HepG2 (cell line): ENCODE measurements around the gene C3orf70. TPM values are rescaled to one million over a fixed set of nuclear protein-coding genes. Genes with fewer than 3 reads are reported as not detected.

Experiments
- ATAC-seq: fragments of 200-7000 bp; cut with Tn5 transposase; 3 replicates; pipeline ENCODE4 v1.9.1; 2020; ENCODE audit warnings: mild to moderate bottlenecking, moderate library complexity
- BruUV-seq: library from RNA; stranded (reverse); fragments of 400-500 nt; replicated peaks from 2 replicates; lab custom pipeline; 2021; lab: Mats Ljungman, UMichigan
- CTCF ChIA-PET: fragments of 300-600 bp; formaldehyde crosslinking; extraction: SDS; loops from one replicate; lab custom pipeline; 2021; ENCODE audit warnings: low total read pairs, inconsistent platforms, low intra/inter-chr PET ratio; lab: Yijun Ruan, JAX
- POLR2A ChIA-PET: fragments of 350-600 bp; sonication (Branson Sonifier 250); formaldehyde crosslinking; loops from one replicate; lab custom pipeline; 2020; ENCODE audit warnings: antibody characterized with exemption, inconsistent platforms; lab: Yijun Ruan, JAX
- DNase-seq: peaks from one replicate; pipeline ENCODE4 v3.0.0-alpha.2; 2015; ENCODE audit warnings: low spot score
- FAIRE-seq: peaks from 3 replicates; lab custom pipeline; 2011; peaks lifted over from hg19 to GRCh38; lab: Jason Lieb, UNC
- H2AFZ ChIP-seq: one replicate; pipeline ENCODE4 v1.6.1; 2011; ENCODE audit warnings: low read length, inconsistent platforms
- H3K27ac ChIP-seq: fragments of 300-600 bp; 3 replicates; pipeline ENCODE4 v1.8.0; 2011; ENCODE audit warnings: mixed run types, mild to moderate bottlenecking, mixed read lengths, low read length, inconsistent platforms; ENCODE audit not compliant: insufficient read depth; ENCODE audit errors: extremely low read length
- H3K27me3 ChIP-seq, 2 experiments: fragments of 200-600 bp in 1 of 2; 2 replicates in 1 of 2; 3 replicates in 1 of 2; pipeline versions ENCODE4 v1.6.0 to v1.8.0; 2011; ENCODE audit warnings: low read length in 2 of 2, mild to moderate bottlenecking in 2 of 2, moderate library complexity in 2 of 2, inconsistent platforms in 1 of 2; ENCODE audit not compliant: insufficient read depth in 2 of 2, control insufficient read depth in 1 of 2
- H3K36me3 ChIP-seq, 2 experiments: fragments of 200-600 bp in 1 of 2; replicated peaks in 1 of 2; 2 replicates in 1 of 2; 3 replicates in 1 of 2; pipeline versions ENCODE4 v1.5.1 to v1.8.0; 2011; ENCODE audit warnings: low read length in 2 of 2, inconsistent platforms in 1 of 2; ENCODE audit not compliant: insufficient read depth in 2 of 2, control insufficient read depth in 1 of 2
- H3K4me1 ChIP-seq: 2 replicates; pipeline ENCODE4 v1.5.1; 2012; ENCODE audit warnings: low read length, inconsistent platforms; ENCODE audit not compliant: insufficient read depth
- H3K4me2 ChIP-seq: 2 replicates; pipeline ENCODE4 v1.6.0; 2011; ENCODE audit warnings: low read depth, low read length, inconsistent platforms
- H3K4me3 ChIP-seq, 3 experiments: fragments of 200-600 bp in 1 of 3; sonication (generic), shearing (Covaris generic) in 1 of 3; replicated peaks in 1 of 3; 2 replicates each; pipeline ENCODE4 v1.5.1; 2011 to 2016; ENCODE audit warnings: low read length in 3 of 3, inconsistent platforms in 2 of 3, low read depth in 2 of 3, mild to moderate bottlenecking in 2 of 3, control low read depth in 1 of 3, mixed read lengths in 1 of 3; ENCODE audit not compliant: insufficient read depth in 1 of 3
- H3K79me2 ChIP-seq: one replicate; pipeline ENCODE4 v1.6.1; 2011; ENCODE audit warnings: low read length, inconsistent platforms; ENCODE audit not compliant: insufficient read depth
- H3K9ac ChIP-seq: 2 replicates; pipeline ENCODE4 v1.6.0; 2011; ENCODE audit warnings: mild to moderate bottlenecking, low read depth, low read length, inconsistent platforms; ENCODE audit not compliant: insufficient read depth
- H3K9me3 ChIP-seq: 2 replicates; pipeline ENCODE4 v1.5.1; 2012; ENCODE audit warnings: mild to moderate bottlenecking, low read length
- H4K20me1 ChIP-seq: 2 replicates; pipeline ENCODE4 v1.6.0; 2011; ENCODE audit warnings: inconsistent platforms, mild to moderate bottlenecking, low read length, moderate library complexity; ENCODE audit not compliant: insufficient read depth
- CHD2 ChIP-seq: IDR thresholded peaks from 2 replicates; pipeline ENCODE4 v1.6.1; 2011; ENCODE audit warnings: low read depth, low read length, improper control_type of control experiment
- CREM ChIP-seq, 2 experiments: sonication (generic) in 1 of 2; formaldehyde crosslinking in 1 of 2; IDR thresholded peaks; 2 replicates each; pipeline versions ENCODE4 v1.4.0 to v1.6.1; 2016 to 2020; ENCODE audit warnings: antibody characterized with exemption in 1 of 2, mild to moderate bottlenecking in 1 of 2, missing genetic modification reagents in 1 of 2
- EP300 ChIP-seq, 3 experiments: sonication (generic) in 1 of 3; formaldehyde crosslinking in 1 of 3; IDR thresholded peaks; 2 replicates each; pipeline versions ENCODE4 v1.5.1 to v1.6.1; 2011 to 2020; ENCODE audit warnings: low read depth in 2 of 3, low read length in 2 of 3, borderline replicate concordance in 1 of 3, improper control_type of control experiment in 1 of 3, mild to moderate bottlenecking in 1 of 3, missing genetic modification reagents in 1 of 3, moderate library complexity in 1 of 3
- ISL2 ChIP-seq: sonication (generic); formaldehyde crosslinking; IDR thresholded peaks from 2 replicates; pipeline ENCODE4 v1.5.0; 2020; ENCODE audit warnings: missing genetic modification reagents
- NCOA2 ChIP-seq: sonication (generic); formaldehyde crosslinking; IDR thresholded peaks from 2 replicates; pipeline ENCODE4 v1.8.0; 2022; ENCODE audit warnings: inconsistent platforms
- PHF21A ChIP-seq: sonication (generic); formaldehyde crosslinking; IDR thresholded peaks from 2 replicates; pipeline ENCODE4 v1.5.0; 2020; ENCODE audit warnings: mild to moderate bottlenecking, missing genetic modification reagents
- SAP130 ChIP-seq: IDR thresholded peaks from 2 replicates; pipeline ENCODE4 v1.6.1; 2016; ENCODE audit warnings: low read depth
- SOX6 ChIP-seq, 2 experiments: fragments of 450-650 bp in 1 of 2; sonication (generic) in 1 of 2; formaldehyde crosslinking in 1 of 2; IDR thresholded peaks; 2 replicates each; pipeline versions ENCODE4 v1.4.0 to v1.6.1; 2017 to 2020; ENCODE audit warnings: antibody characterized with exemption in 1 of 2, mild to moderate bottlenecking in 1 of 2, missing genetic modification reagents in 1 of 2
- TCF7 ChIP-seq: sonication (generic); IDR thresholded peaks from 2 replicates; pipeline ENCODE4 v1.6.1; 2016; ENCODE audit warnings: antibody characterized with exemption, low read depth
- ZEB1 ChIP-seq: IDR thresholded peaks from 2 replicates; pipeline ENCODE4 v1.6.1; 2012; ENCODE audit warnings: mild to moderate bottlenecking, low read depth, inconsistent platforms; ENCODE audit not compliant: insufficient replicate concordance
- ZNF234 ChIP-seq: sonication (generic); formaldehyde crosslinking; conservative IDR thresholded peaks from 2 replicates; pipeline ENCODE4 v1.5.1; 2020; ENCODE audit warnings: mild to moderate bottlenecking, missing genetic modification reagents
- WGBS: methylation state at CpG from one replicate; pipeline ENCODE4 v1.1.6; 2017; ENCODE audit warnings: low lambda C conversion rate; 5-methylcytosine and 5-hydroxymethylcytosine counted together
- in situ Hi-C: cut with HindIII; loops from 2 replicates; pipeline ENCODE4 v1.10.0; 2017; ENCODE audit warnings: low pct_unique_long_range_greater_than_20kb; ENCODE audit not compliant: extremely low pct_ligation_motif_present
- intact Hi-C: fragments of 100-400 bp; cut with micrococcal nuclease; formaldehyde crosslinking; loops from one replicate; pipeline ENCODE4 v1.10.0; 2022; ENCODE audit not compliant: unreplicated experiment
- polyA plus RNA-seq, 8 experiments: library from polyadenylated mRNA; depleted of rRNA in 3 of 8; stranded (reverse) in 7 of 8; unstranded in 1 of 8; fragments of >200 nt; fragmentation: Illumina TruSeq in 4 of 8; extraction: Trizol in 4 of 8; gene quantifications; 2 replicates each; pipeline versions ENCODE4 v1.2.1 to v1.2.3, GENCODE V29; 2011 to 2016; ENCODE audit warnings: low read depth in 4 of 8, missing spikeins in 1 of 8, mixed read lengths in 1 of 8; ENCODE audit not compliant: insufficient read depth in 1 of 8
- total RNA-seq, 5 experiments: library from RNA; depleted of rRNA; stranded (reverse); fragments of >200 nt; fragmentation: Illumina TruSeq; extraction: Trizol; gene quantifications; 2 replicates each; pipeline ENCODE4 v1.2.3, GENCODE V29; 2016; ENCODE audit warnings: low read depth in 1 of 5
- TF ChIP-seq, protein P1 (sequence below): sonication (generic); formaldehyde crosslinking; IDR thresholded peaks from 2 replicates; pipeline ENCODE4 v1.4.0; 2020; ENCODE audit warnings: missing genetic modification reagents
- TF ChIP-seq, protein P2 (sequence below), 2 experiments: IDR thresholded peaks; 2 replicates each; pipeline ENCODE4 v1.6.1; 2011 to 2012; ENCODE audit warnings: low read length in 2 of 2, borderline replicate concordance in 1 of 2, low read depth in 1 of 2, mild to moderate bottlenecking in 1 of 2, moderate library complexity in 1 of 2
- TF ChIP-seq, protein P3 (sequence below): sonication (generic); formaldehyde crosslinking; IDR thresholded peaks from 2 replicates; pipeline ENCODE4 v1.4.0; 2020; ENCODE audit warnings: missing genetic modification reagents

Gene C3orf70
- total and polyA plus RNA-seq, 2 of the 13 experiments (the other 11 are each of a cell fraction or from before 2014, with no cell fraction given) = 0.79 to 2.4 TPM

DNA sequence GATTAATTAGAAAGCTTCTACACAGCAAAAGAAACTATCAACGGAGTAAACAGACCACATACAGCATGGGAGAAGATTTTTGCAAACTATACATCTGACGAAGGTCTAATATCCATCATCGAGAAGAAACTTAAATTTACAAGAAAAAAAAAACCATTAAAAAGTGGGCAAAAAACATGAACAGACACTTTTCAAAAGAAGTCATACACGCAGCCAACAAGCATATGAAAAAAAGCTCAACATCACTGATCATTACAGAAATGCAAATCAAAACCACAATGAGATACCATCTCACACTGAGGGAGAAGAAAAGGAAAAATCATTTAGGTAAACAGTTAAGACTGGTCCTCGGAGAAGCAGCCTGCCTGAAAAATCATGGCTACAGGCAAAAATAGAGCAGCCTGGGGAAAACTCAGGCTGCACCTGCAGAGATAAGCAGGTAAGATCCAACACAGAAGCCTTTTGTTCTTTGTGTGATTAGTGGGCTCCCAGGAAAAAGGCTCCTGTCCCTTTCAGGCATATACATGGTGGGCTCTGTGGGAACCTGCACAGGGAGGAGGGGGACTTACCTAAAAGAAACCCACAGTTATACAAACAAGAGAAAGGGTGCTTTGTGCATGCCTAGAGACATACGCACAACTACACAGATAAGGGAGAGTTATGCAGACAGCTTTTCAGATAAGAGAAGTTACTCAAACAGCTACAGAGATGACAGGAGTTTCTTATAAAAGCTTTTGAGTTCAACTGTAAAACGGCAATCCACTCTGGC lies 49.3 kb downstream of the C3orf70 start:
- CTCF ChIA-PET = no interaction called here
- 17% methylated on average over 7 of the region's 7 CpGs for WGBS
- ATAC-seq = peak; percentile 97
- POLR2A ChIA-PET = no interaction called here
- in situ Hi-C loops (no loop called here), intact Hi-C loops (loop anchor here (2.0 kb wide), 1 partner anchor 33 kb away; no protein-coding TSS in a partner anchor)
- BruUV-seq = TSS peak; percentile 71
- Histone ChIP-seq H3K9me3 (peaks cover 14% of the 10 kb centered on the region; the same call in 1 of the 2 replicates), H3K4me2 (peak overlapping the region; percentile 43), H3K4me3 (no peak overlapping the region), H3K27ac (peak overlapping the region; percentile 58), H4K20me1 (no peaks in the 10 kb centered on the region), H3K9ac (peak overlapping the region; percentile 29; the same call in 1 of the 2 replicates), H3K4me1 (peaks cover 20% of the 10 kb centered on the region), H3K27me3 (no peaks in the 10 kb centered on the region), H2AFZ (no peak overlapping the region), H3K79me2 (no peaks in the 10 kb centered on the region), H3K36me3 (no peaks in the 10 kb centered on the region)
- DNase-seq = peak; percentile 97
- peak; percentile 92 for FAIRE-seq
- TF ChIP-seq SOX6 (IDR thresholded peaks at IDR 0.05) = no peak
- peak; percentile 69 for TF ChIP-seq SOX6 (CRISPR knock-in tag; IDR thresholded peaks at IDR 0.05)
- TF ChIP-seq EP300 (IDR thresholded peaks at IDR 0.05; ENCODE audit: low read depth in 2 of 2, low read length in 2 of 2) = peak in 1 of 2 experiments; percentile 82; a peak in 2 of 4 replicates
- TF ChIP-seq EP300 (CRISPR knock-in tag; IDR thresholded peaks at IDR 0.05; ENCODE audit: borderline replicate concordance) = peak; percentile 31; the same call in 1 of the 2 replicates
- no peak for TF ChIP-seq ZNF234 (CRISPR knock-in tag)
- TF ChIP-seq NCOA2 = peak; percentile 70; the same call in 1 of the 2 replicates
- 0 out of 2 replicates have a peak, but pooled peaks have one; percentile 10 for TF ChIP-seq SAP130 (CRISPR knock-in tag)
- TF ChIP-seq CHD2 = no peak
- peak; percentile 6; the same call in 1 of the 2 replicates for TF ChIP-seq TCF7
- peak; percentile 27; the same call in 1 of the 2 replicates for TF ChIP-seq CREM (IDR thresholded peaks at IDR 0.05)
- no peak for TF ChIP-seq CREM (CRISPR knock-in tag; IDR thresholded peaks at IDR 0.05)
- TF ChIP-seq ISL2 (CRISPR knock-in tag) = peak; percentile 56; the same call in 1 of the 2 replicates
- TF ChIP-seq, protein P1, sequence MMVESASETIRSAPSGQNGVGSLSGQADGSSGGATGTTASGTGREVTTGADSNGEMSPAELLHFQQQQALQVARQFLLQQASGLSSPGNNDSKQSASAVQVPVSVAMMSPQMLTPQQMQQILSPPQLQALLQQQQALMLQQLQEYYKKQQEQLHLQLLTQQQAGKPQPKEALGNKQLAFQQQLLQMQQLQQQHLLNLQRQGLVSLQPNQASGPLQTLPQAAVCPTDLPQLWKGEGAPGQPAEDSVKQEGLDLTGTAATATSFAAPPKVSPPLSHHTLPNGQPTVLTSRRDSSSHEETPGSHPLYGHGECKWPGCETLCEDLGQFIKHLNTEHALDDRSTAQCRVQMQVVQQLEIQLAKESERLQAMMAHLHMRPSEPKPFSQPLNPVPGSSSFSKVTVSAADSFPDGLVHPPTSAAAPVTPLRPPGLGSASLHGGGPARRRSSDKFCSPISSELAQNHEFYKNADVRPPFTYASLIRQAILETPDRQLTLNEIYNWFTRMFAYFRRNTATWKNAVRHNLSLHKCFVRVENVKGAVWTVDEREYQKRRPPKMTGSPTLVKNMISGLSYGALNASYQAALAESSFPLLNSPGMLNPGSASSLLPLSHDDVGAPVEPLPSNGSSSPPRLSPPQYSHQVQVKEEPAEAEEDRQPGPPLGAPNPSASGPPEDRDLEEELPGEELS = 0 out of 2 replicates have a peak, but pooled peaks have one; percentile 19
- peak; percentile 51; the same call in 1 of the 2 replicates for TF ChIP-seq PHF21A (CRISPR knock-in tag)
- TF ChIP-seq, protein P2, sequence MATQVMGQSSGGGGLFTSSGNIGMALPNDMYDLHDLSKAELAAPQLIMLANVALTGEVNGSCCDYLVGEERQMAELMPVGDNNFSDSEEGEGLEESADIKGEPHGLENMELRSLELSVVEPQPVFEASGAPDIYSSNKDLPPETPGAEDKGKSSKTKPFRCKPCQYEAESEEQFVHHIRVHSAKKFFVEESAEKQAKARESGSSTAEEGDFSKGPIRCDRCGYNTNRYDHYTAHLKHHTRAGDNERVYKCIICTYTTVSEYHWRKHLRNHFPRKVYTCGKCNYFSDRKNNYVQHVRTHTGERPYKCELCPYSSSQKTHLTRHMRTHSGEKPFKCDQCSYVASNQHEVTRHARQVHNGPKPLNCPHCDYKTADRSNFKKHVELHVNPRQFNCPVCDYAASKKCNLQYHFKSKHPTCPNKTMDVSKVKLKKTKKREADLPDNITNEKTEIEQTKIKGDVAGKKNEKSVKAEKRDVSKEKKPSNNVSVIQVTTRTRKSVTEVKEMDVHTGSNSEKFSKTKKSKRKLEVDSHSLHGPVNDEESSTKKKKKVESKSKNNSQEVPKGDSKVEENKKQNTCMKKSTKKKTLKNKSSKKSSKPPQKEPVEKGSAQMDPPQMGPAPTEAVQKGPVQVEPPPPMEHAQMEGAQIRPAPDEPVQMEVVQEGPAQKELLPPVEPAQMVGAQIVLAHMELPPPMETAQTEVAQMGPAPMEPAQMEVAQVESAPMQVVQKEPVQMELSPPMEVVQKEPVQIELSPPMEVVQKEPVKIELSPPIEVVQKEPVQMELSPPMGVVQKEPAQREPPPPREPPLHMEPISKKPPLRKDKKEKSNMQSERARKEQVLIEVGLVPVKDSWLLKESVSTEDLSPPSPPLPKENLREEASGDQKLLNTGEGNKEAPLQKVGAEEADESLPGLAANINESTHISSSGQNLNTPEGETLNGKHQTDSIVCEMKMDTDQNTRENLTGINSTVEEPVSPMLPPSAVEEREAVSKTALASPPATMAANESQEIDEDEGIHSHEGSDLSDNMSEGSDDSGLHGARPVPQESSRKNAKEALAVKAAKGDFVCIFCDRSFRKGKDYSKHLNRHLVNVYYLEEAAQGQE (IDR thresholded peaks at IDR 0.05; ENCODE audit: borderline replicate concordance in 1 of 2, low read depth in 1 of 2, low read length in 2 of 2) = no peak
- TF ChIP-seq, protein P3, sequence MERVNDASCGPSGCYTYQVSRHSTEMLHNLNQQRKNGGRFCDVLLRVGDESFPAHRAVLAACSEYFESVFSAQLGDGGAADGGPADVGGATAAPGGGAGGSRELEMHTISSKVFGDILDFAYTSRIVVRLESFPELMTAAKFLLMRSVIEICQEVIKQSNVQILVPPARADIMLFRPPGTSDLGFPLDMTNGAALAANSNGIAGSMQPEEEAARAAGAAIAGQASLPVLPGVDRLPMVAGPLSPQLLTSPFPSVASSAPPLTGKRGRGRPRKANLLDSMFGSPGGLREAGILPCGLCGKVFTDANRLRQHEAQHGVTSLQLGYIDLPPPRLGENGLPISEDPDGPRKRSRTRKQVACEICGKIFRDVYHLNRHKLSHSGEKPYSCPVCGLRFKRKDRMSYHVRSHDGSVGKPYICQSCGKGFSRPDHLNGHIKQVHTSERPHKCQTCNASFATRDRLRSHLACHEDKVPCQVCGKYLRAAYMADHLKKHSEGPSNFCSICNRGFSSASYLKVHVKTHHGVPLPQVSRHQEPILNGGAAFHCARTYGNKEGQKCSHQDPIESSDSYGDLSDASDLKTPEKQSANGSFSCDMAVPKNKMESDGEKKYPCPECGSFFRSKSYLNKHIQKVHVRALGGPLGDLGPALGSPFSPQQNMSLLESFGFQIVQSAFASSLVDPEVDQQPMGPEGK (CRISPR knock-in tag) = peak; percentile 60
- peak; percentile 57 for TF ChIP-seq ZEB1
